NCI-H187 (cell line): ENCODE measurements around the gene BCAS1.
"Not testable (repeated sequence)": the region's sequence is repeated elsewhere in the genome, so short reads cannot be mapped to it uniquely, and the experiment has no call there.

Experiments
- DNase-seq, 2 experiments: peaks; one replicate each; lab custom pipeline; 2025; lab: John Stamatoyannopoulos, UW

Gene BCAS1

DNA sequence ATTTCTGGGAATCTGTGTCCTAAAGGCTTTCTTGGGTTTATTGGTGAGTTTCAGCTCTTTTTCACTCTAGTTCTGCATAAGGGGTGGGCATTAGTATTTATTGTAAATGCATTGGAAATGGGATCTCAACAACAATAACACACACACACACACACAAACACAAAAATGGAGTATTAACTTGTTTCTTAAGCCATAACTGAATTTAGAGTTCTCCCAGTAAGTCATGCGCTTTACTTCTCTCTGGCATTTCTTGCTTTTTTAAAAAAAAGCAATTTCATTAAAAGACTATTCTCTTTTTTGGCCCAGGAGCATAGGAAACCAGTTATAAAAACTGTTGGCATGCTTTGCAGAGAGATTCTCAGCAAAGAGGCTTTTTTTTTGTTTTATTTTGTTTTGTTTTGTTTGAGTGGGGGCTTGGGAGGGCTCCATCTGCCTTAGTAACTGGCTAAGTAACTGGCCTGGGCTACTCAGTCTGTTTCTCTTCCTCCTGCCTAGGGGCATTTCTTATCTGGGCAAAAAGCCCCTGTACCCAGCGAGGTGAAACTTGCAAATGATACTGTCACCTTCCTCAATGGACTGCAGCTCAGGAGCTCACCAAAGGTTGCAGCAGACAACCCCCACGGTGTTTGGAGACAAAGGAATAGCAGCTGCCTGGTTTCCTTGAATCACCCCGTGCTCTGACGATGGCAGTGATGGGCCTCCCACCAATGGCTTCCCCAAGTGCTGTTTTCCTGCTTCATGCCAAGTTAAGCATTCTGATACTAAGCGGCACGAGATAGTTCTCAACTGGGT, 128.5 kb downstream of the BCAS1 start:
- no peak for DNase-seq

DNA sequence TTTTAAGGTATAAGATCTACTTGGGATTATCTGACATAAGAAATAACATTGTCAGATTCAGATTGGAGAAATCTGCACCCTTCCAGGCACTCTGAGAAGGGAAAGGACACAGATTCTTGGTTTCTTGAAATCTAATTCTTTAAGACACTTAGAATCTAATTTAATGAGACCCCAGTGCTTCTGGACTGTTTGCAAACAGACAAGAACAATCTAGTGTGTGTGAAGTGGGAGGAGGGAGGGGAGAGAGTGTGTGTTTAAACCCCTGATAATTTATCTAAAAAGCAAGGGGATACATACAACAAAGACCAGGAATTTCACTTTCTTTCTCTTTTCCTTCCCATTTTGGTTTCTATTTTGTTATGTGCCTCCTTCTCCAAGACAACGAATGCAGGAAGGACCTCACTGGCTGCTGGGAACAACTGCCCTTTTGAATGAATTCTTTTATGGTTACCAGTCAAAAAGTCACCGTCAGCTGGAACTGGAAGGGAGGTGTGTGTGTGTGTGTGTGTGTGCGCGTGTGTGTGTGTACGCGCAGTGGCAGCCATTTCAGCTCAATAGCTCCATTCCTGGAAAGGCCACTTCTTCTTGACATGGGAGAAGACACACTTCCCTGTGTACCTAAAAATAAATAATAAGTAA, 129.4 kb downstream of the BCAS1 start:
- no peak for DNase-seq

DNA sequence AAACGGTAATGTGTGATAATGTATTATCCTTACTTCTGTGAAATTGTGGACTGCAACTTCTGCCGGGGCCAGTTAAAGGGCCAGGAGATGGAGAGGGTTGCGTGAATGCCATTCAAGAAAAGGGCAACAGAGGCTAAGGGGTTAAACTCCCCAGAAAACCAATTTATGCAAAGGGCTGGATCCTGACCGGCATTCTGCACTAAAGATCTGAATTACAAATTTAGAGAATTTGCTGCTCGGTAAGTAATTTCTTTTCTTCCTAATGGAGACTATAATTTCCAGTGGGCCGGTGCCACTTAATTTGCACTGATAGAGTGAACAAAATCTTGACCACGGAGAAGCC, 130.1 kb downstream of the BCAS1 start:
- DNase-seq = no peak

DNA sequence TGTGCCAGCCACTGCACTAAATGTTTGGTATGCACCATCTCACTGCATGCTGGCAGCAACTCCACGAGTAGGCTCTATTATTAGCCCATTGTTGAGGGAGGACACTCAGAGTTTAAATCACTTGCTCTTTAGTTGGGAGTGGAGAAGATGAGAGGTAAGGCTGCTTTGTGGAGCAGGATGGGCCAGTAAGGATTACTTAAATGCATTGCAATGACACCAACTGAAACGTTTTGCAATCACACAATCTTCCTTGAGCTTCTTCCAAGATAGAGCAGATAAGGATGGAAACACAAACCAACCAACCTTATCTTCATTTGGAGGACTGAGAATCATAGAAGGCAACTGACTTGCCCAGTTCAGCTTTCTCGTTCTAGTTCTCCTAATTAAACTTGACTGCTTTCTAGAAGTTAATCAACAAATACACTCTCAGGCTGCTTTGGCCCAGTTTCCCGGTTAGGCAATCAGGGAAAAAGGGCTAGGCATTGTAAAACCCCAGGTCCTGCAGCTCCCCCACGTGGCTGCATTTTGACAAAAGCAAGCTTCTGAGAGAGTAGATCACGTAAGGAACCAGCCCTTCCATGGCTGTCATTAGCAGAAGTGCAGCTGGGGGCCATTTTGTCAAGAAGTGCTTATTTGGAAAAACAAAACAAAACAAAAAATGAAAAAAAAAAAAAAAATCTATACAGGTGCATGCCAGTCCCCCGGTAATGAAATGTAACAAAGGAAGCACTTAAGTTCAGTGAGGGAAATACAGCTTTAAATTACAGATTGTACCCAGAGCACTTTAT, 130.6 kb downstream of the BCAS1 start:
- DNase-seq = peak; percentile 74 to 83

DNA sequence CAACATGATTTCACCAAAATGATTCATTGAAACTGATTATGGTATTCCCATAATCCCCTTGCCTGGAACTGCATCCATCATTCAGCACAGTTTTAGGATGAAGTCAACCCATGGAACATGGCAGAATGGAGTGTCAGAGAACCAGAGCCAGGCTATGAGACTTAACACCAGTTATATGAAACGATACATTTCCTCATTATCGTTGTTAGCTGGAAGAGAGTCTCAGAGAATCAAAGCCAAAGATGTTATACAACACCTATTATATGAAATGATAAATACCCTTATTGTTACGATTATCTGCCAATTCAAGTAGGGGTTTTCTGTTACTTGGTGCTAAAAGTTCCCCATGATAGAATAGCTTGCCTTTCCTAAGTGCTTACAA, 131.2 kb downstream of the BCAS1 start:
- no peak for DNase-seq

DNA sequence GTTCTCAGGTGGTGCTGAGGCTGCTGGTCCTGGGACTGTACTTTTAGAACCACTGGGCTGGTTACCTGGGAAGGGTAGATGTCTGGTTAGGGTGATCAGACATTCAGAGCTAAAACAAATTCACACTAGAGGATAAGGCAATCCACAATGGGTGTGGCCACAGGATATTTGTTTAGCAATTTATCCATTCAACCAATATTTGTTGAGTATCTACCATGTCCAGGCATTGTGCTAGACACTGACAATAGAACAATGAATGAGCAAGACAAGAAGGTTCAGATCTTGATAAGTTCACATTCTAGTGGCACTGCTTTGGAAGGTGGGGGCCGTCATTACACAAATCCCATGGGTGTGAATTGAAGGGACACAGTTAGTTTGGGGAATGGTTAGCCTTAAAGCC, 131.7 kb downstream of the BCAS1 start:
- no peak for DNase-seq

DNA sequence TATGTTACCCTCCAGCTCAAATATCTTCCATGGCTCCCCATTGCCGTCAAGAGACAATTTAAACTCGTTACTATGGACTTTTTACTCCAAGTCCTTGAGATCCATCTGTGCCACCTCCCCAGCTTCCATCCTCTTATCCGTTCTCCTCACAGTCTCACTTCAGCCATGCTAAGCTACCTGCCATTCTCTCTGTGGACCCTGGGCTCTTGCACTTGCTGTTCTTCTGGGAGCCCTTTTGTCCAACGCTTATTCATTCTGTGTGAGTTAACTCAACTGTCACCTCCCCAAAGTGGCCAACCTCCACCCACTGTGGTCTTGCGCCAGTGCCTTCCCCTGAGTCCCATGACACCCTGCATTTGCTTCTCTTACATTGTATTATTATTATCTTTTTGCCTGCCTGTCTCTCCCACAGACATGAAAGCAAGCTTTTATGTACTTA, 132.4 kb downstream of the BCAS1 start:
- no peak for DNase-seq

DNA sequence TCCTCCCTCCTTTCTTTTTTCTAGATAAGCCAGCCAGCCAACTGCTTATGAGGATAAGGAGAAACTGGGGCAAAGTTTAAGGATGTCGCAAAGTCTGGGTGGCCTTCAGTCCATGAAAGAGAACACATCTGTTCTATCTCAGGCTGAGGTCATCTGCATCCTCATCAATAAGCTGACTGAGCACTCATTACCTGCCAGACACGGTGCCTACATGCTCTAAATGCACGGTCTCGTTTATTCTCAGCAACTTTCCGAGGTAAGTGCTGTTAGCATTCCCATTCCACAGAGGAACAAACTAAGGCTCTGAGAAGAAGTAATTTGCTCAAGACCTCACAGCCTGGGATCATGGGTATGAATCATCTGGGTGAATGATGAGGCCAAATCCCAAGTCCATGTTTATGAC, 133.1 kb downstream of the BCAS1 start:
- DNase-seq = no peak

DNA sequence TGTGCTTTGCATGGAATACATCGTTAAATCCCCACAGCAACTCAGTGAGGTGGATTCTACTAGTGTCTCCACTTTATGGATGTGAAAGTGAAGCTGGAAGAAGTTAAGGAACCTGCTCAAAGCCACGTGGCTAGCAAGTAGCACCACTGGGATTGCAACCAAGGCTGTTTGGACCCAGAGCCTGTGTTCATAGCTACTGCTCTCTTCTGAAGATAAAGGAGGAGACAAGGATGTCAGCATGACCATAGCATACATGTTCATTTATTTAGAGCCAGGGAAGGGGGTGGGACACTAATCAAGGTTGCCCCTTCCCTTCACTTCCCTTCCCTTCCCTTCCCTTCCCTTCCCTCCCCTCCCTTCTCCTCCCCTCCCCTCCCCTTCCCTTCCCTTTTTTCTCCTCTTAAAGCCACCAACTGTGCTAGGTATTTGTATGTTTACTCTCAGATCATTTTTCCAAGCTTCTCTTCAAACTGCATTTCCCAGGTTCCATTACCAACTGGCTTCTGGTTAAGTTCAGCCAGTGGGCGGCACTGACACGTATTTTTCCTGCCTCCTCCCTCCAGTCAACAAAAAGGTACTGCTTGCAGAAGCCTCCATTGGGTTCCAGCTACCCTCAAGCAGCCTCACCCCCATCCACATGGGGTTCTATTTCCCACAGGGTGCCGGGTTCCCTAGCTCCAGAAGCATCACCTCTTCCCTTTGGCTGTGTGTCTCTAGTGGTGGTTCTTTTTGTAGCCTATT, 134.9 kb downstream of the BCAS1 start:
- DNase-seq = no peak

DNA sequence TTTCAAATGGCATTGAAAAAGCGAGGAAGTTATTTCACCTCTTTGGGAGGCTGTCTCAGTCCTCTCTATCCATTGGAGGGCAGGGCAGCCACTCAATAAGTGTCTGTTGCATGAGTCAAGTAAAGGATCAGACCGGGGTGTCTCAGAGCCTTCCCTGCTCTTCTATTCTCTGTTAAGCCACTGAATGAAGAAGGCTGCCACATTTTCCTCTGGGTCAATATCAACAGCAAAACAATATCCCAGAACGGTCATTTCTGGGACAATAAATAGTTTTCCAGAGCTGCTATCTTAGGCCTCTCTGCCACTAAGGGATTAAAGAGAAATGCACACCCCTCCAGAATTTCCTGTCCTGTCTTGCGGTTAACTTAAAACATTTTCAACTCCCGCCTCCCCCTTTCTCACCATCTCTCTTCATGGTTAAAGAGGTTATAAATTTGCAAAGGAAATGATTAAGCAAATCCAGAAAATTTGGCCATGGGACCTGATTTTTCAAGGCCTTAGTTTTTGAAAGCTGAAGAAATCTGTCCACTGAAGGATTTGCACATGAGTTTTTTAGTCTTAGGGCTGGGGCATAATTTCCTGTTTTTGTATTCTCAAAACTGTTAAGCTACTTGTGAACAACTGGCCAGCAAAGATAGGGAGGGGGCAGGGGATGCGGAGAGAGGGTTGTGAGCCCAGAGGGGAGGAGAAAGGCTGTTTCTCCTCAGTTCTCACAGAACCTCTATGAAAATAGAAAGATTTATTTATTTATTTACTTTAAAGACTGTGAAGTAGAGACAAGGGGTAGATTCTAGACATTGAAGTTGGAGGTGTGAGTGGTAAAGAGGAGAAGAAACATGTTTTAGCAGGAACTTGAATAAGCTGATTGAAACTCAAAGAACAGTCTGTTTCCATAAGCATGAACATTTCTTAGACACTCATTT, 135.7 kb downstream of the BCAS1 start:
- DNase-seq = no peak

DNA sequence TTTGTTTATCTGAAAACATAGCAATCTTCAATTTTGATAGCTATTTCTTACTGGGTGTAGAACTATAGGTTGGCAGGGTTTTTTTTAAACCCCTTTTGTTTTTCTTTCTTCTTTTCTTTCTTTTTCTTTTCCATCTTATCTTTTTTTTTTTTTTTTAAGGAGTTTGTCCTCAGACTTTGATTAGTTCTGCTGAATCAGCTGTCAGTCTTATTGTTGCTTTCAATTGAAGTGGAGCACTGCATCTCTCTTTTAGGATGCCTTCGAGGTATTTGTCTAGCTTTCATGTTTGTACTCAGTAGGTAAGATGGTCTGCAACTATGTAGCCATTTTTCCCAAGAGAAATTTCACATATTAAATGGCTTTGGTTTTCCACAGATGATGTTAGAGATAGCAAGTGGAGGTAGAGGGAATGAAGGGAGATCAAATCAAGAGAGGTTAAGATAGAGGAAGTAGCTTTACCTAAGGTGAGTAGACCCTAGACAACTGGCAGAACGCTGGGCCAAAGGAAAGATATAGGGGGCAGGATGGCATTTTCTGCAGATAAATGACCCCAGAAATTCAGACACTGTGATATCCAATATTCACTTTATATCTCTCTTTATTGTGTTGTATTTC, 137.1 kb downstream of the BCAS1 start:
- no peak for DNase-seq

DNA sequence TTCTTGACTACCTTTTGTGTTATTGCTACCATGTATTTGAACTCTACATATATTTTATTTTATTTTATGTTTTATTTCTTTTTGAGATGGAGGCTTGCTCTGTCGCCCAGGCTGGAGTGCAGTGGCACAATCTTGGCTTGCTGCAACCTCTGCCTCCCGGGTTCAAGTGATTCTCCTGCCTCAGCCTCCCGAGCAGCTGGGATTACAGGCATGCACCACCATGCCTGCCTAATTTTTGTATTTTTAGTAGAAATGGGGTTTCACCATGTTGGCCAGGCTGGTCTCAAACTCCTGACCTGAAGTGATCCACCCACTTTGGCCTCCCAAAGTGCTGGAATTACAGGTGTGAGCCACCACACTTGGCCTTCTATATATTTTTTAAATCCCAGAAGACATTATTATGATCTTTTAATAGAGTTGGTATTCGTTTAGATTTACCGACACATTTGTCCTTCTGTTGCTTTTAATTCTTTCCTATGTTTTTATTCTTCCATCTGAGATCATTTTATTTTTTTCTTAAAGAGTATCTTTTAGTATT, 137.7 kb downstream of the BCAS1 start:
- DNase-seq = not testable (repeated sequence)

DNA sequence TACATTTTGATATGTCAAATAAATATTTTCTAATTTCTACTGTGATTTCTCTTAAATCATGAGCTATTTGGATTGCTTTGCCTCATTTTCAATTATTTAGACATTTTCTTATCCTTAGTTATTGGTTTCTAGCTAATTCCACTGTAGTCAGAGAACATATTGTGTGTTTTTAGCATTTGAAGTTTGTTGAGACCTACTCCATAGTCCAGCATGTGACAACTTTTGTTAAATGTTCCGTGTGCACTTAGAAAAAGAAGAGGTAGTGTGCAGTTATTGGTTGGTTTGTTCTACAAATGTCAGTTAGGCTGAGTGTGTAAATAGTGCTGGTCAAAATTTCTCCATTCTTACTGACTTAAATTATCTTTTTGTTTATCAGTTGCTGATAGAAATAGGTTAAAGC, 138.8 kb downstream of the BCAS1 start:
- no peak for DNase-seq

DNA sequence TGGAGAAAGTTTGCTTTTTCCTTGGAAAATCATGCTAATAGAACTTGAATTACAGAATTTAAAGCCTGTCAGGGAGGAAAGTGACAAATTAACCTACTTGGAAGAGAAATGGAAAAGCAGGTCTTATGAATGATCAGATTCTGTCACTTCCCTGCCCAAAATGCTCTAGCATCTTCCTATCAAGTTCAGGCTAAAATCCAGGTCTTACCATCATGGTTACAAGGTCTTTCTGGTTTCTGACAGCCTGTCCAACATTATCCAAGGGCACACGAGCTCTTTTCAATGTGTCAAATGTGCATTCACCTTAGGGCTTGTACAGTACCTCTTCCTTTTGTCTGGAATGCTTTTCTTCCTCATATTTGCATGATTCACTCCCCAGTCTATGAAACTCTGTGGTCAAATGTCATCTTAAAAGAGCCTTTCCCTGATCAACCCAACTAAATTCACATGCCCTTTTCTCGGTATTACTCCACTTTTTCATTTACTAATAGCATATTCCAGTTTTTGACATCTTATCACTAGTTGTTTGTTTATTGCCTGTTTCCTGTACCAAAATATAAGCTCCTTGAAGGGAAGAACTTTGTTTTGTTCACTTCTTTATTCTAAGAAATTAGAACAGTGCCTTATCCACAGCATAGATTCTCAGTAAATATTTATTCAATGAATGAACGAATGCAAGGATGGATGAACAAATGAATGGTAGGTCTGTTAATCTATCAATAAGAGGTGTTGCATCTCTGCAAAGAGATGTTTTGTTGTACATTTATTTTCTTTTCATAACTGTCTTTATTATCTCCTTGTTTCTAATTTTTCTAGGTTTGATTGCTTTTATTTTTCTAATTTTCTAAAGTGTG, 139.5 kb downstream of the BCAS1 start:
- no peak for DNase-seq

DNA sequence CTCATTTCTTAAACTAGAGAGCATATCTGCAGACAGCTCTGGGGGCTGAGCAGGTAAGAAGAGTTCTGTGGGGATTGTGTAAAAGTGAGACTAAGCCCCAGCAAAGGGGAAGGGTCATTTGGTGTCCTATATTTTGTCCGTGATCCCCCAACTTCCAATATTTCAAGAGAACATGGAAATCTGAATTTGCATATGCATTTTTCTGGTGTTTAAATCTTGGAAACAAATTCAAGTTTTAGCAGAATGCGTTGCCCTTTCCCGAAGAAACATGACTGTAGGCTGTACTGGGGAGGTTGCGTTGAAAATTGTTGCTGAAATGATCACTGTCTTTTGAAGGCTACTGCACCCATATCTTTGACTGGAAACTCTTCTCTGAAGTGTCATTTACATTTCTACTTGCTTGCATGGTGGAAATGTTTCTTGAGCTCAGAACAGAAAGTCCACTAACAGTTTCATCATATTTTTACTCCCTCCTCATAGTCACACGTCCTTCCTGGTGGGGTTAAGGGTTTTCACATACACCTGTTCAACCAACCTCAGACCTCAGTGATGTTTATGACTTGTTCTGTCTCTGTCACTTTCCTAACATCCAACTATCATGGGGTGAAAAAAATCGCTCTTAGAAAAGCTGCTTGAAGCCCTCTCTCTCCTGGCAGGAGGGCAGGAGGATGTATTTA, 140.3 kb downstream of the BCAS1 start:
- no peak for DNase-seq

DNA sequence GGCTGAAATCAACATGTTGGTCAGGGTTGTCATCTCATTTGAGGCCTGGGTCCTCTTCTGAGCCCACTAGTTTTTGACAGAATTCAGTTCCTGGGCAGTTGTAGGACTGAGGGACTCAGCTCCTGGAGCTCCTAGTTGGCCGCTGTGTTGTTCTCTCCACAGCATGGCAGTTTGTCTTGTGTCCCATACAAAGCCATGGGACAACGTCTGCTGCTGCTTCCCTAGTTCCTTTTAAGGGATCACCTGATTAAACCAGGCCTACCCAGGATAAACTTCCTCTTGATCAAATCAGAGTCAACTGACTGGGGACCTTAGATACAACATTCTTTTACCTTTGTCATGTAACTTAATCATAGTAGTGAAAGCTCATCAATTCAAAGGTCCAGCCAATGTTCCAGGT, 141.0 kb downstream of the BCAS1 start:
- no peak for DNase-seq

DNA sequence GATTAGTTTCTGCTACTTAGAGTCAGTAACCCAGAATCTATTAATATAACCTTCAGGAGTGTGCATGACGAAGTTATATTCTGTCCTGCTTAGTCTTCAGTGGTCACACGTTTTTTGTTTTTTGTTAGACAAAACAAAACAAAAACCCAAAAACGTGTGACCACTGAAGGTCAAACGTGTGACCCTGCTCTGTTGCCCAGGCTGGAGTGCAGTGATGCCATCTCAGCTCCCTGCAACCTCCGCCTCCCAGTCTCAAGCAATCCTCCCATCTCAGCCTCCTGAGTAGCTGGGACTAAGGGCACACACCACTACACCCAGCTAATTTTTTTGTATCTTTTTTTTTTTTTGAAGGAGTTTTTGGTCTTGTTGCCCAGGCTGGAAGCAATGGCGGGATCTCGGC, 142.4 kb downstream of the BCAS1 start:
- DNase-seq = no peak

DNA sequence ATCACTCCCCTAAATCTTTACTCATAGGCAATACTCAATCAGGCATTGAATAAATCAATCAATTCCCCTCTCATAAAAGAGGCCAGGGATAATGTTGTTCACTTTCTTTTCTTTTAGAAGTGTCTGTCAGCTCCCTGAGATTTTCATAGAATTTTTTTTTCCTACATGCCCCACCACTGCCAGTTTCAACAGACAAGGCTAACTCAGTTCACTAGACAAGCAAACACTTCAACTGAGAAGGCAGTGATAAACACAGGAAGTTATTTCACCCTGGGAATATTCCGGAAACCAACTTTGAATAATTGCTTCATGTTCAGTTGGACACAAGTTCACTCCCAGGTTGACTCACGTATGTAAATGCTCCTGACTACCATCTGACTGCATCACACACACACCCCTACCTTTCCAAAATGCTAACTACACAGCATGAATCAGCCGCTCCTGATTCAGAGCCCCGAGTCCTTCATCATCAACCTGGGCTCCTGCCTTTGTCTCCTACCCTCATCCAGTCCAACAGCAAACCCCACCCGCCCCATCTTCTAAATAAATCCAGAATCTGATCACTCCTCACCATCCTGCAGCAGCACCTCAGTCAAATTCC, 143.9 kb downstream of the BCAS1 start:
- no peak for DNase-seq
